Ovary (tissue), 10 donors: ENCODE results near the gene DHRS11. TPM values are rescaled to one million over a fixed set of nuclear protein-coding genes. Genes with fewer than 3 reads are reported as not detected.
A peak's percentile ranks its signal among the peaks of the same experiment; 100 is the strongest.

Experiments used
- DNase-seq, 5 donors: peaks; one replicate each; pipeline ENCODE4 v3.0.0-alpha.2; 2019 to 2020
- H3K27ac ChIP-seq, 2 donors: fragments of 200-600 bp; one replicate each; pipeline versions ENCODE4 v1.5.1 to v1.8.0; 2019 to 2022
- H3K27me3 ChIP-seq: fragments of 200-600 bp; one replicate; pipeline ENCODE4 v1.8.0; 2022
- H3K36me3 ChIP-seq: fragments of 200-600 bp; sonication (generic); one replicate; pipeline ENCODE4 v1.5.1; 2019
- H3K4me1 ChIP-seq: one replicate; pipeline ENCODE4 v1.8.1; 2013; ENCODE audit warnings: mild to moderate bottlenecking, moderate library complexity; ENCODE audit not compliant: insufficient read depth
- H3K4me3 ChIP-seq: fragments of 200-600 bp; sonication (generic); one replicate; pipeline ENCODE4 v1.5.1; 2017
- H3K9me3 ChIP-seq, 2 donors: fragments of 200-600 bp in 1 of 2; sonication (generic) in 1 of 2; one replicate each; pipeline versions ENCODE4 v1.5.1 to v1.8.1; 2013 to 2019; ENCODE audit warnings: mild to moderate bottlenecking in 1 of 2, moderate library complexity in 1 of 2
- CTCF ChIP-seq, 3 donors: fragments of 450-650 bp in 2 of 3; fragments of 200-600 bp in 1 of 3; IDR thresholded peaks; one replicate each; pipeline versions ENCODE4 v1.5.1 to v1.8.0; 2016 to 2022; ENCODE audit warnings: antibody characterized with exemption in 3 of 3, mild to moderate bottlenecking in 1 of 3
- EP300 ChIP-seq: sonication (generic); formaldehyde crosslinking; IDR thresholded peaks from one replicate; pipeline ENCODE4 v1.6.1; 2017; ENCODE audit warnings: antibody characterized with exemption
- POLR2A ChIP-seq: fragments of 450-650 bp; IDR thresholded peaks from one replicate; pipeline ENCODE4 v1.6.1; 2017; ENCODE audit warnings: antibody characterized with exemption, mild to moderate bottlenecking, moderate library complexity
- WGBS, 3 donors: extraction: QIAGEN DNeasy Blood & Tissue Kit in 1 of 3; methylation state at CpG; one replicate each; pipeline versions ENCODE4 v1.1.5 to v1.1.7; 2013 to 2017; 5-methylcytosine and 5-hydroxymethylcytosine counted together
- intact Hi-C, 4 donors: fragments of 100-400 bp; cut with DNase I; formaldehyde crosslinking; loops; one replicate each; pipeline versions ENCODE4 v1.11.0 to v1.15.1; 2022 to 2023
- long read RNA-seq, 3 donors: library from polyadenylated mRNA in 2 of 3; unstranded in 2 of 3; transcript quantifications; one replicate each; pipeline ENCODE4 v2.0.0 and lab custom pipeline, GENCODE V29; 2021 to 2026
- polyA plus RNA-seq, 2 donors: library from polyadenylated mRNA; stranded (reverse); fragments of 200-250 nt in 1 of 2; fragments of 350-450 nt in 1 of 2; fragmentation: Illumina TruSeq in 1 of 2; extraction: RNeasy Lipid Tissue Mini Kit (QIAGEN cat#74804) in 1 of 2; gene quantifications; one replicate each; pipeline ENCODE4 v1.2.3, GENCODE V29; 2013 to 2014
- total RNA-seq, 7 donors: library from RNA; depleted of rRNA in 2 of 7; stranded (reverse); fragments of >200 nt in 2 of 7; fragmentation: NEBNext Ultra II Directional in 3 of 7; extraction: Animal tissue kit (Norgen Biotek cat#: 25700) in 3 of 7; gene quantifications; one replicate each; pipeline versions ENCODE4 v1.1.0 to v1.2.4, GENCODE V29; 2016 to 2023
- donor health status: DM: no; HTN: no; CAD: no; lungs with moderate emphysema.
- donor health status: DM: no; HTN: no; CAD: no.
- donor health status: Bipolar disorder and iron deficiency.
- donor health status: DM: yes; HTN: yes; CAD: no.
- donor health status: DM: no; HTN: no; CAD: no.
- donor health status: DM: yes; HTN: yes; CAD: no.

The DHRS11 gene
- total RNA-seq: 1 to 10 TPM; 3.0 to 9.6 (median 6.6) TPM
- 10 to 100 TPM in 1 of 2 donors, 1 to 10 TPM in 1; 6.3 to 10.2 TPM for polyA plus RNA-seq
- long read RNA-seq, donor 1, partial matches to known transcripts: 1 of 2 reads
- long read RNA-seq, donor 1, other reads (novel, unspliced or antisense): 1 of 2 reads
- long read RNA-seq, donor 2, full-length matches to known transcripts: 11 of 11 reads
- long read RNA-seq, donor 2, partial matches to known transcripts: 0 of 11 reads
- long read RNA-seq, donor 2, other reads (novel, unspliced or antisense): 0 of 11 reads
- long read RNA-seq, donor 3, full-length matches to known transcripts: 18 of 22 reads
- long read RNA-seq, donor 3, partial matches to known transcripts: 1 of 22 reads
- long read RNA-seq, donor 3, other reads (novel, unspliced or antisense): 3 of 22 reads

GRCh38 chr17:36591434-36592315 lies at the start of gene DHRS11:
Gene DHRS11 (plus strand): TSS chr17:36591879. CDS start chr17:36592010, 131 bp downstream.
- peak within 1 kb of the TSS in 1 of 2 donors; percentile 59 for H3K27ac ChIP-seq
- H3K9me3 ChIP-seq: no peaks in the 10 kb centered on the region
- DNase-seq: peak; percentile 80 to 91 (median 84)
- no peak for TF ChIP-seq CTCF (IDR thresholded peaks at IDR 0.05)
- no peak for TF ChIP-seq EP300
- no peak for TF ChIP-seq POLR2A
- 1% methylated on average over 20 to 87 of the region's 87 CpGs for WGBS, 3 donors
- H3K36me3 ChIP-seq: no peaks in the 10 kb centered on the region
- H3K4me3 ChIP-seq: peak within 1 kb of the TSS; percentile 64
- intact Hi-C loops: no loop called here
- H3K27me3 ChIP-seq: no peaks in the 10 kb centered on the region
- H3K4me1 ChIP-seq: peaks cover 9% of the 10 kb centered on the region

GRCh38 chr17:36542755-36543154 lies 48.9 kb upstream of the DHRS11 start:
- Histone ChIP-seq H3K27ac (no peak overlapping the region), H3K4me3 (no peak overlapping the region), H3K36me3 (no peaks in the 10 kb centered on the region), H3K4me1 (peaks cover 3% of the 10 kb centered on the region), H3K27me3 (no peaks in the 10 kb centered on the region), H3K9me3 (no peaks in the 10 kb centered on the region)
- 88 to 91% (median 90%) methylated on average over 15 of the region's 15 CpGs for WGBS, 3 donors
- TF ChIP-seq CTCF (IDR thresholded peaks at IDR 0.05) (no peak), POLR2A (no peak), EP300 (no peak)
- intact Hi-C loops: no loop called here
- no peak for DNase-seq

- H3K4me3 ChIP-seq: peak overlapping the region; percentile 87
- H3K27me3 ChIP-seq: no peaks in the 10 kb centered on the region
- no peak for TF ChIP-seq EP300
- no peak for TF ChIP-seq CTCF (IDR thresholded peaks at IDR 0.05)
- TF ChIP-seq POLR2A: no peak
- H3K9me3 ChIP-seq: no peaks in the 10 kb centered on the region
- intact Hi-C loops: no loop called here
- DNase-seq: peak in 1 of 5 donors; percentile 39
- H3K27ac ChIP-seq: peak overlapping the region; percentile 94 to 99
- 0 to 1% (median 1%) methylated on average over 10 of the region's 10 CpGs for WGBS, 3 donors
- H3K4me1 ChIP-seq: peaks cover 8% of the 10 kb centered on the region
- no peaks in the 10 kb centered on the region for H3K36me3 ChIP-seq
Measured at GRCh38 chr17:36544044-36544306, 47.7 kb upstream of the DHRS11 start.

GRCh38 chr17:36544307-36545076 lies 47.2 kb upstream of the DHRS11 start, which contains the start of gene GGNBP2:
Gene GGNBP2 (plus strand): TSS chr17:36544919. CDS start chr17:36545725, 806 bp downstream.
- Histone ChIP-seq H3K4me1 (peaks cover 8% of the 10 kb centered on the region), H3K9me3 (no peaks in the 10 kb centered on the region), H3K36me3 (no peaks in the 10 kb centered on the region), H3K27me3 (no peaks in the 10 kb centered on the region), H3K27ac (peak within 1 kb of the TSS; percentile 94 to 99), H3K4me3 (peak within 1 kb of the TSS; percentile 87)
- TF ChIP-seq POLR2A (peak; percentile 86), EP300 (no peak), CTCF (IDR thresholded peaks at IDR 0.05) (no peak)
- 0% methylated on average over 33 to 71 of the region's 71 CpGs for WGBS, 3 donors
- intact Hi-C loops: no loop called here
- peak; percentile 90 to 93 (median 93) for DNase-seq
